ENCODE measurements around the gene IP6K2. TPM values are rescaled to one million over a fixed set of nuclear protein-coding genes. Genes with fewer than 3 reads are reported as not detected.

The IP6K2 gene
- total and polyA plus RNA-seq, 2 of the 13 experiments (the other 11 are each of a cell fraction or from before 2014, with no cell fraction given): 85.5 to 112 TPM

DNA sequence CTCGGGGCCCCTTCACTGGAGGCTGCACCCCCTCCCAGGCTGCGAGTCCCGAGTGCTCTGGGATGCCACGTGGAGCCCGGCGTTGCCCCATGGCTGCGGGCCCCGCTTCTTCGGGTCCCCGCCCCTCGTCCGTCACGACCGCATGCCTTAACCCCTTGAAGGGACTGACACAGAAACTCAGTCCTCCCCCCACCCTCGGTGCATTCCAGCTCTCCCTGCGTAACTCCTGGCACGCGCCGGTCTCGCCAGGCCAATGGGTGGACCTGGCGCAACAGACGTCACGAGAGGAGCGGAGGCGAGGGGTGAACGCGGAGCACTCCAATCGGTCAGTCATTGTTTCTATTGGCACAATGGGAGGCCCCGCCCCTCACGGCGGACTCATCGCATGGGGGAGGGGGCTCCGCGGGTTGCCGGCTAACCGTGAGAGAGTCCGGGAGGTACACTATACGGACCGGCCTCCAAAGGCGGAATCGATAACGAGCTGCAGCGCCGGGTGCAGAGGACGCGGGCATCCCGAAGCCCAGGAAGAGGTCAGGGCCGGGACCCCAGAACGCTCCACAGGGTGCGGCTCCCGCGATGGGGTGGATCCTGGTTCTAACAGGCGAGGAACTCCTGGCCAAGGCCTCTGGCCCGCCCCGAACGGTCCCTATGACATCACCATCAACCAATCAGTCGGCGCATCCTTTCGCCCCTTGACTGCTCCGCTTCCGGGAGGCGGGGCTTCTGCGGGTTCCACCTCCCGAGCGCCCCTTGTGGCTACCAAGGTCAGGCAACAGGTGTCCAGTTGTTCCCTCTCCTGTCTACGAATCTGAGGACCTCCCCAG is 53.3 kb downstream of the IP6K2 start (continued):
- TF ChIP-seq, protein P1, sequence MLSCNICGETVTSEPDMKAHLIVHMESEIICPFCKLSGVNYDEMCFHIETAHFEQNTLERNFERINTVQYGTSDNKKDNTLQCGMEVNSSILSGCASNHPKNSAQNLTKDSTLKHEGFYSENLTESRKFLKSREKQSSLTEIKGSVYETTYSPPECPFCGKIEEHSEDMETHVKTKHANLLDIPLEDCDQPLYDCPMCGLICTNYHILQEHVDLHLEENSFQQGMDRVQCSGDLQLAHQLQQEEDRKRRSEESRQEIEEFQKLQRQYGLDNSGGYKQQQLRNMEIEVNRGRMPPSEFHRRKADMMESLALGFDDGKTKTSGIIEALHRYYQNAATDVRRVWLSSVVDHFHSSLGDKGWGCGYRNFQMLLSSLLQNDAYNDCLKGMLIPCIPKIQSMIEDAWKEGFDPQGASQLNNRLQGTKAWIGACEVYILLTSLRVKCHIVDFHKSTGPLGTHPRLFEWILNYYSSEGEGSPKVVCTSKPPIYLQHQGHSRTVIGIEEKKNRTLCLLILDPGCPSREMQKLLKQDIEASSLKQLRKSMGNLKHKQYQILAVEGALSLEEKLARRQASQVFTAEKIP (CRISPR knock-in tag; IDR thresholded peaks at IDR 0.05; ENCODE audit: borderline replicate concordance): no peak
- TF ChIP-seq SYNCRIP (IDR thresholded peaks at IDR 0.05; ENCODE audit: insufficient read depth, low read depth, low read length) (no peak), ATF5 (CRISPR knock-in tag; IDR thresholded peaks at IDR 0.05; ENCODE audit: low read depth) (no peak), THYN1 (CRISPR knock-in tag; IDR thresholded peaks at IDR 0.05; ENCODE audit: borderline replicate concordance, low read depth) (no peak), TBX2 (CRISPR knock-in tag; IDR thresholded peaks at IDR 0.05; ENCODE audit: borderline replicate concordance) (peak; percentile 89), FOXJ3 (CRISPR knock-in tag; IDR thresholded peaks at IDR 0.05; ENCODE audit: borderline replicate concordance) (peak; percentile 73; the same call in 1 of the 2 replicates), MAFF (IDR thresholded peaks at IDR 0.05; ENCODE audit: low read depth, low read length) (no peak), TRIM24 (CRISPR knock-in tag; IDR thresholded peaks at IDR 0.05) (no peak), ZNF709 (CRISPR knock-in tag; IDR thresholded peaks at IDR 0.05) (peak; percentile 87), RCOR2 (CRISPR knock-in tag; IDR thresholded peaks at IDR 0.05) (no peak), BRD4 (CRISPR knock-in tag; IDR thresholded peaks at IDR 0.05) (no peak), ISL2 (CRISPR knock-in tag; IDR thresholded peaks at IDR 0.05) (no peak; the same call in 1 of the 2 replicates), SIN3B (IDR thresholded peaks at IDR 0.05; ENCODE audit: low read length) (no peak), BCL6 (CRISPR knock-in tag; IDR thresholded peaks at IDR 0.05) (0 out of 2 replicates have a peak, but pooled peaks have one; percentile 28), ZNF143 (CRISPR knock-in tag; IDR thresholded peaks at IDR 0.05) (no peak), ZNF577 (CRISPR knock-in tag; IDR thresholded peaks at IDR 0.05; ENCODE audit: borderline replicate concordance, low read depth) (no peak)
- TF ChIP-seq, protein P2, sequence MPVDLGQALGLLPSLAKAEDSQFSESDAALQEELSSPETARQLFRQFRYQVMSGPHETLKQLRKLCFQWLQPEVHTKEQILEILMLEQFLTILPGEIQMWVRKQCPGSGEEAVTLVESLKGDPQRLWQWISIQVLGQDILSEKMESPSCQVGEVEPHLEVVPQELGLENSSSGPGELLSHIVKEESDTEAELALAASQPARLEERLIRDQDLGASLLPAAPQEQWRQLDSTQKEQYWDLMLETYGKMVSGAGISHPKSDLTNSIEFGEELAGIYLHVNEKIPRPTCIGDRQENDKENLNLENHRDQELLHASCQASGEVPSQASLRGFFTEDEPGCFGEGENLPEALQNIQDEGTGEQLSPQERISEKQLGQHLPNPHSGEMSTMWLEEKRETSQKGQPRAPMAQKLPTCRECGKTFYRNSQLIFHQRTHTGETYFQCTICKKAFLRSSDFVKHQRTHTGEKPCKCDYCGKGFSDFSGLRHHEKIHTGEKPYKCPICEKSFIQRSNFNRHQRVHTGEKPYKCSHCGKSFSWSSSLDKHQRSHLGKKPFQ (CRISPR knock-in tag; IDR thresholded peaks at IDR 0.05; ENCODE audit: insufficient replicate concordance): peak; percentile 83
- TF ChIP-seq, protein P3, sequence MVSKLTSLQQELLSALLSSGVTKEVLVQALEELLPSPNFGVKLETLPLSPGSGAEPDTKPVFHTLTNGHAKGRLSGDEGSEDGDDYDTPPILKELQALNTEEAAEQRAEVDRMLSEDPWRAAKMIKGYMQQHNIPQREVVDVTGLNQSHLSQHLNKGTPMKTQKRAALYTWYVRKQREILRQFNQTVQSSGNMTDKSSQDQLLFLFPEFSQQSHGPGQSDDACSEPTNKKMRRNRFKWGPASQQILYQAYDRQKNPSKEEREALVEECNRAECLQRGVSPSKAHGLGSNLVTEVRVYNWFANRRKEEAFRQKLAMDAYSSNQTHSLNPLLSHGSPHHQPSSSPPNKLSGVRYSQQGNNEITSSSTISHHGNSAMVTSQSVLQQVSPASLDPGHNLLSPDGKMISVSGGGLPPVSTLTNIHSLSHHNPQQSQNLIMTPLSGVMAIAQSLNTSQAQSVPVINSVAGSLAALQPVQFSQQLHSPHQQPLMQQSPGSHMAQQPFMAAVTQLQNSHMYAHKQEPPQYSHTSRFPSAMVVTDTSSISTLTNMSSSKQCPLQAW (CRISPR knock-in tag; IDR thresholded peaks at IDR 0.05): no peak; the same call in none of the 2 replicates
- TF ChIP-seq, protein P4, sequence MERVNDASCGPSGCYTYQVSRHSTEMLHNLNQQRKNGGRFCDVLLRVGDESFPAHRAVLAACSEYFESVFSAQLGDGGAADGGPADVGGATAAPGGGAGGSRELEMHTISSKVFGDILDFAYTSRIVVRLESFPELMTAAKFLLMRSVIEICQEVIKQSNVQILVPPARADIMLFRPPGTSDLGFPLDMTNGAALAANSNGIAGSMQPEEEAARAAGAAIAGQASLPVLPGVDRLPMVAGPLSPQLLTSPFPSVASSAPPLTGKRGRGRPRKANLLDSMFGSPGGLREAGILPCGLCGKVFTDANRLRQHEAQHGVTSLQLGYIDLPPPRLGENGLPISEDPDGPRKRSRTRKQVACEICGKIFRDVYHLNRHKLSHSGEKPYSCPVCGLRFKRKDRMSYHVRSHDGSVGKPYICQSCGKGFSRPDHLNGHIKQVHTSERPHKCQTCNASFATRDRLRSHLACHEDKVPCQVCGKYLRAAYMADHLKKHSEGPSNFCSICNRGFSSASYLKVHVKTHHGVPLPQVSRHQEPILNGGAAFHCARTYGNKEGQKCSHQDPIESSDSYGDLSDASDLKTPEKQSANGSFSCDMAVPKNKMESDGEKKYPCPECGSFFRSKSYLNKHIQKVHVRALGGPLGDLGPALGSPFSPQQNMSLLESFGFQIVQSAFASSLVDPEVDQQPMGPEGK (CRISPR knock-in tag; IDR thresholded peaks at IDR 0.05): peak; percentile 88
- TF ChIP-seq, protein P5, sequence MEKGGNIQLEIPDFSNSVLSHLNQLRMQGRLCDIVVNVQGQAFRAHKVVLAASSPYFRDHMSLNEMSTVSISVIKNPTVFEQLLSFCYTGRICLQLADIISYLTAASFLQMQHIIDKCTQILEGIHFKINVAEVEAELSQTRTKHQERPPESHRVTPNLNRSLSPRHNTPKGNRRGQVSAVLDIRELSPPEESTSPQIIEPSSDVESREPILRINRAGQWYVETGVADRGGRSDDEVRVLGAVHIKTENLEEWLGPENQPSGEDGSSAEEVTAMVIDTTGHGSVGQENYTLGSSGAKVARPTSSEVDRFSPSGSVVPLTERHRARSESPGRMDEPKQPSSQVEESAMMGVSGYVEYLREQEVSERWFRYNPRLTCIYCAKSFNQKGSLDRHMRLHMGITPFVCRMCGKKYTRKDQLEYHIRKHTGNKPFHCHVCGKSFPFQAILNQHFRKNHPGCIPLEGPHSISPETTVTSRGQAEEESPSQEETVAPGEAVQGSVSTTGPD (CRISPR knock-in tag; IDR thresholded peaks at IDR 0.05): no peak

Measured in HepG2 (cell line).